ENCODE results near the gene DUSP2.
"Not testable (repeated sequence)": the region's sequence is repeated elsewhere in the genome, so short reads cannot be mapped to it uniquely, and the experiment has no call there.

The DUSP2 gene

GRCh38 chr2:96160366-96160765 lies 15.1 kb upstream of the DUSP2 start:
- not testable (repeated sequence) for DNase-seq

GRCh38 chr2:96159084-96159830 lies 14.0 kb upstream of the DUSP2 start:
- peak; percentile 56 for DNase-seq

DNA sequence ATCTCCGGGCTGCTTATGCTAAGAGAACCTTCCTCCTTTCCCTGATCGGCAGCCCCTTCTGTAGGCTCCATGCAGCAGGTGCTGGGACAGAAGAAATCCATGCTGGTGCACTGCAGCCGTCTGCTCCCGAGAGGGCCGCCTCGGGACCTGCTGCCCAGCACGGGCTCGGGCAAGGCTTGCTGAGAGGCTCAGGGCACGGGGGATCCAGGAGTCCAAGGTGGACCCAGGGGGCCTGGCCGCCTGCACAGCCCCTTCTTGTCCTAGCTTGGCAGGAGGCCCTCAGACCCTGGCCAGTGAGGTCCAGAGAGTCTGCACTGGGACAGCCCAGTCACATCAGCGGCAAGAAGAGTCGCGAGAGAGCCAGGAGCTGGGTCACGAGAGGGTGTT lies 13.3 kb upstream of the DUSP2 start:
- DNase-seq = no peak

DNA sequence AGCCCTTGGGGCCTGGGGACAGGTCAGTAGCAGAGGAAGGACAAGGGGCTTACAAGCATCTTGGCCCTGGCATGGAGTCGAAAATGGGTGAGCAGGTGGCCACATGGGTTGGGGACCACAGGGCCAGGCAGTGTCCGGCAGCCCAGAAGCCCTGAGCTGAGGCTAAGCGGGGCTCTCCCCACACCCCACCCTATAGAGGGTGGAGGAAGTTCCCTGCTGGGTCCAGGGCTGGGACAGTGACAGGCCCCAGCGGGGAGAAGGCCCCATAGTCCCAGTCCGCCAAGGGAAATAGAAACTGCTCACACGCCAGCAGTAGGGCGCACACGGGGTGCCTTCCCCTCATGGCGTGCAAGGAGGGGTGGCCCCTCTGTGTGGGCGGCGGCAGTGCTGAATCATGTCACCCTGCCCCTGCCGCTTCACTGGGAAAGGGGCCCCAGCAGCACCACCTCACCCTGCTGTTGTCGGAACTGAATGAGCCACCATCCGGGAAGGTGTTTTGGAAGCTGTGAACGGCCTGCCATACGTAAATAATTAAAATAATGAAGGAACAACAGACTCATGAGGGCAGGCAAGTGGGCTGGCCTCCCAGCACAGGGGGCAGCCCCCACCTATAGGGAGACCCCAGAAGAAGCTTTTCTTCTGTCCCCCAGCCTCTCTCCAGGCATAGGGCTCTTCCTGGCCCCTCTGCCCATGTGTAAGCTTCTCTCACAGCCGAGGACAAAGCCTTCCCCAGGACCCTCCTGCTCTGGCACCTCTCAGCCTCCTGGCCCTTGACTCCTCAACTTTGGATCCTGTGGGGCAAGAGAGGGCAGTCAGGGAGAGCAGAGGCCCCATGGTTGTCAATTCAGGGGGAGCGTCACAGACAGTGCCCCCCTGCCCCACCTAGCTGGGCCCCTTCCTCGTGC lies 12.7 kb upstream of the DUSP2 start:
- peak; percentile 93 for DNase-seq

- DNase-seq = no peak
Observed at GRCh38 chr2:96156926-96157648, 11.8 kb upstream of the DUSP2 start.

DNA sequence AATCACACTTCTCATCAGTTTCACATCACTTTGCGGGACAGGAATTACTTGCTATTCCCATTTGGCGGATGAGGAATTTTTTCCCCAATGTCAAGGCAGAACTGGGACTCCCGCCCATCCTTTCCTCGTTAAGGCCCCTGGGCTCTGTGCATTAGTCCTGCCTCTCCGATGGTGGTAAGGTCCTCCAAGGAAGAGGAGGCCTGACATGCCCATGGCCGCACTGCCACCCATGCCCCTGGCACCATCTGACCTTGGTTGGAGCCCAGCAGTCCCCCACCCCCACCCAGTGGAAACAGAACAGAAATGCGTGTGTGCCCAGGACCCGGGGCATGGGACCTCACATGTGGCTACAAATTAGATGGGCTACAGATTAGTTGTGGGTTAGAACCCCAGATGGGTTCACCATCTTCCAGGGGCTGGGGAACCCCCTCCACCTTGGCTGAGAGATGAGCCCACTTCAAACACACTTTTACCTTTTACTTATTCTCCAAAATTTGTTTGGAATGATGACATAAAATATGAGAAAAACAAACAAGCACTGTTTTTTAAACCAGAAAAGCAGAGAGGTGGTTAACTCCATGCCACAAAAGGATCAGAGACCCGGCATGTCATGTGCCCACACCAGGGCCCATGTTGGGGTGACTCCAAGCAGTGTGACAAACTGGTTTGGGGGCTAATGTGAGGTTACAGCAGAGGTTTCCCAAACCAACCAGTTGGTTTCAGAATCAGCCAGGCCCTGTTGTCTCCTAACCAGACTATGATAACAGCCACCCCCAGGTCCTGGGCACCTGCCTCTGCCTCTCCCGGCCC lies 11.0 kb upstream of the DUSP2 start:
- no peak for DNase-seq

DNA sequence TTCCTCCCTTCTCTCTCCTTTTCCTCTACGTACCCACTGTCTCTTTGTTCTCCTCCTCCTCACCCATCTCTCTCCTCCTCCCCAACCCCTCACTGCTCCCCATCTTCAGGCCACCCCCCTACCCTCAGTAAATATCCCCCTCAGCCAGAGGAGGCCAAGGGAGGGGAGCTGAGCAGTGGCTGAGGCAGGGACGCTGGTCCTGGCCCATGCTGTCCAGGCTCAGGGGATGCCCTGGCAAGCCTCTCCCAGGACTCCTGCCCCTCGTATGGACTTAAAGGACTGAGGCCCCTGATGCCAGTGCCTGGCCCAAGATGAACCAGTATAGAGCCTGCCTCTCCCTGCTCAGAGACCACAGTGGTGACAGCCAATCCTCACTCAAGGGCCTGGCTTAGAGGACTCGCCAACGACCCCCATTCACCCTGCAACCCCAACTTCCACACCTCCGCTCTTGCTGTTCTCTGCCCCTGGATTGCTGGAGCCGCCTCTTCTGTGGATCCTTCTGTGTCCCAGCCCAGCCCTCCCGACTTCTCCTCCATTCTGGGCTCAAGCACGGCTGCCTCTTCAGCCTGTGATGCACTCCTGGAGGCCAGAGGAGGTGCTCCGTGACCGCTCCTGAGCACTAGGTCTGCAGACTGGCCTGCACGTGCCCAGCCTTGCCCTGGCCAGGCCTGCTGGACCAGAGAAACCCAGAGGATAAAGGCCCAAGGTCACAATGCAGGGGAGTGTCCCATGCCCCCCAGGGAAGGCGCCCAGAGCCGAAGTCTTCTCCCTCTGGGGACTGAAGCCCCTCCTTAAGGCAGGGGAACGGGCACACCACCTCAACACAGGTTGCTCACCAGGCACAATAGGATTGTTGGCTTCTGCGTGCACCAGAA lies 9.5 kb upstream of the DUSP2 start:
- DNase-seq = no peak

DNA sequence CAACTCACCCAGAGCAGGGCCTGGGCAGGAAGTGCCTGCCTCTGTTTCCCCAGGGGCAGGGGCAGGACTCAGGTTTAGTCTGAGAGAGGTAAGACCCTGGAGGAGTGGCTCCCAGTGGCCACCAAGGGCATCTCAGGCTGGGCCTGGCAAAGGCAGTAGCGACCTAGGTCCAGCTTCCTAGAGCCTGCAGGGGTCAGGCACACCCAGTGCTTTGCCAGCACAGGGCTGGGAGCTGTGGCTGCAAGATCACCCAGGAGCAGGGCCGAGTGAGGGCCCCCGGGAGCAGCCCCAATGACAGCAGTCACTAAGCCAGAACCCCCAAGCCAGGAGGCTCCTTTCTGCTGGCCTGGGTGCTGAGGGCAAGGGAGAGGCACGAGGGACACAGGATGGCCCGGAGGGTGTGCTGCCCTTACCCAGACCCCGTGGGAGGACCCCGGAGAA lies 8.8 kb upstream of the DUSP2 start:
- DNase-seq = no peak

DNA sequence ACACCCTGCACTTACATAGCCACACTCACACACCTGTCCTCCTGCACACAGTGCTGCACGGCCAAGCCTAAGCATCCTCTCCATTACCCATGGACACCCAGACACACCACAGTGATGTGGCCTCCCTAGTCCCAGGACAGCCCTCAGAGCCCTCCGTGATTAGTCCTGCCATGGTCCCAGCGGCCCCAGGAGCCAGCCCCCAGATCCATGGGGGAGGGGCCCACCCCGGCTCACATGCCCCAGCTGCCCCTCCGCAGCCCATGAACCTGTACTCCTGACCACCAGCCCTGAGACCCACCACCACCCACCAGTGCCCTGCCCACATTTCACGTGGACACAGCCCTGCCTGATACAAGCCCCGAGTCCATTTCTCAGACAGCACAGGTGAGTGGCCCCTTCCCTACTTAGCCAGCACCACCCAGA lies 8.1 kb upstream of the DUSP2 start:
- no peak for DNase-seq

DNA sequence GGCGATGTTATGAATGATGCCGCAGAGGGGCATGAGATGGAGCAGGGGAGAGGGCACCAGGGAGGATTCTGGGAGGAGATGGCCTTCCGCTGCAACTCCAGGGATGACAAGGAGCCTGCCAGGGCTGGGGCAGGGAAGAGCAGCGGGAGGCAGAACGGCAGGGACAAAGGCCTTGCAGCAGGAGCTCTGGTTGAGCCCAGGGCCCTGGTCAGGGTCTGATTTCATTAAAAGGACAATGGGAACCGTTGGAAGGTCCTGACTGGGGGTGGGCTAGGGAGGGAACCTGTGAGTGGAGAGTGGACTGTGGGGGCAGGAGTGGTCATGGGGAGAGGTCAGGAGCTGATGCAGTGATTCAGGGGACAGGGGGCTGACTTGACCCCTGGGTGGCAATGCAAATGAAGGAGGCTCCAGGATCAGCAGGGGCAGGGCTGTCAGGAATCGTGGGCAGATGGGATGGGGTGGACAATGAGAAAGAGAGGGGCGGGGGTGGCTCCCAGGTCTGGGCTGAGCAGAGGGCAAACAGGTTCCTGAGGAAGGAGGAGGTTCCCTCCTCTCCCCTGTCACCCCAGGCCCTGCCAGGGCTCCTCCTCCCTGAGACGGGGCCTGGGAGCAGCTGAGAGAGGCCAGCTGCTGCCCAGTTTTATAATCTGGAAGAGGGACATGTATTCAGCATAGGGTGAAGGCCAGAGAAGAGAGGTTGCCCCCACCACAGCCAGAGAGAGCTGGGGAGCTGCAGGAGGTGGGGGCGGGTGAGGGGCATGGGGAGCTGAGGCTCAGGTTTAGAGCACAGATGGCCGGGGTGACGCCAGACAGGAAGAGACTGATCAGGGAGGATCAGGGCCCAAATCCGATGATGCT lies 7.3 kb upstream of the DUSP2 start:
- no peak for DNase-seq

DNA sequence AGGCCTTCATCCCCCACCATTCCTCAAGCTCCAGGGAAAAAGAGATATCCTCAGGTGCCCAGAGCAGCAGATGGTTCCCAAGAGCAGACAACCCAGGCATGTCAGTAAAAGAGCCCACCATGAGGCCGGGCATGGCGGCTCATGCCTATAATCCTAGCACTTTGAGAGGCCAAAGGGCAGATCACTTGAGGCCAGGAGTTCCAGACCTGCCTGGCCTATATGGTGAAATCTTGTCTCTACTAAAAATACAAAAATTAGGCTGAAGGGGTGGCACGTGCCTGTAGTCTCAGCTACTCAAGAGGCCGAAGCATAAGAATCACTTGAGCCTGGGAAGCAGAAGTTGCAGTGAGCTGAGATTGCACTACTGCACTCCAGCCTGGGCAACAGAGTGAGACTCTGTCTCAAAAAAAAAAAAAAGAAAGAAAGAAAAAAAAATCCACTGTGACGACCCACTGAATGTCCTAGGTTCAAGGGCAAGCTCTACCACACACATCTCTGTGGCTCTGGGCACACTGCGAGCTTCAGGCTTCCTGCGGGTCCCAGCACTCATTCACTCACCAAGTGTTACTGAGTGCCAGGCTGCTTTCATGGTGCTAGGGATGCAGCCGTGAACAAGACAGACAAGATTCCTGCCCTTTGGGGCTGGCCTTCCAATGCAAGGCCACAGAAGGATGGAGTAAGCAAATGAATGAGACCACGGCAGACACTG lies 6.5 kb upstream of the DUSP2 start:
- no peak for DNase-seq

DNA sequence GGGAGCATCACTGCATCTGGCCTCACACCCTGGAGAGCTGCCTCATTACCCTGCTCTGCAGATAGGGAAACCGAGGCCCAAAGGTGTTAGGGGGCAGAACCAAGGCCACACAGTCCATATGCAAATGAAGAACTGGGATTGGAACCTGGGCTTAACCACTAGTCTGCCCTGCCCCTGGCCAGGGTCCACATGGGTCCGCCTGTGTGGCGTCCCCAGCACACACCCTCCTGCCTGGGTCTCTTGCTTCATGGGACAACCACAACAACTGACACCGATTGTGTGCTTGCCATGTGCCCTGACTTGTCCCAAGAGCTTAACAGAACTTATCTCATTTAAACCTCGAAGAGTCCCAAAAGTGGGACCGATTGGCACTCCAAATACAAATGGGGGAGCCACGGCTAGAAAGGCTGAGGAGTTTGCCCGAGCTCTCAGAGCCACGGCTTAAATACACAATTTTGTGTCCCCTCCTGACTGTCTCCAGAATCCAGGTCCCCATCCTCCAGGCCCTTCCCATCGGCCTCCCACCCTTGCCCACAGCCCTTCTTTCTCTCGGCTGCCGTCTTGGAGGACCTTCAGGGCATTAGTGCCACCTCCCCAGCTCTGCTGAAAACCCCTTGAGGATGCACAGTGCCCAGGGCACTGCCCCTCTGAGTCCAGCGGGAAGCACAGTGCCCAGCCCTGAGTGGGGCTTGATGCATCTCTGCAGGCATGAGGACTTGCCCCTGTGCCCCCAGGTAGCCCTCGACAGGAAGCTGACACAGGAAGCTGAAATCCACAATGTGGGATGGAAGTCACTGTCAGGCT lies 5.8 kb upstream of the DUSP2 start:
- DNase-seq = no peak

DNA sequence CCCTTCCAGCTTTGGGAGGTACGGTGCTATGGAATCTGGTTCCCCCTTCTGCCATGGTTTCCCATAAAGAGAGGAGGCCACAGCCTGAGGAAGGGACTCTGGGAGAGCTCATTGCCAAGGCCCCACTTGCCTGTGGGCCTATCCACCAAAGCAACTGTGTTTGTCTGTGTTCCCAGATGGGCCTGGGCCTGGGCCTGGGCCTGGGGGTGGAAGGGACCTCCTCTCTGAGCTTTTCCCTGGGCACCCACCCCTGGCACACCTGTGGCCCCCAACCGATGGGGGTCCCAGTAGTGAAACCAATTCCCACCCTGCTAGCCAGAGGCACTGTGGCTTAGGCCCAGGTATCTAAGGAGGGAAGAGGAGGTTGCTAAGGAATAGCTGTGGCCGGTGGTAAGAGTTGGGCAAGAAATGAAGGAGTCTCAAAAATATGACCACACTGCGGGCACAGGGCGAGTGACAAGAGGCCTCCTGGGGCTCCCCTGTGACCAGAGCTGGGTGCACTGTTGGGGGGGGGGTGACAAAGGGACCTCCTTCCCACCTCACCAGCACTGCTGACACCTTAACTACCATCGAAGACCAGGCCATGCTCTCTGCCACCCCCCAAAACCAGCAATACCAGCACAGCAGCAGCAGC lies 4.9 kb upstream of the DUSP2 start:
- no peak for DNase-seq

GRCh38 chr2:96148410-96149217 lies 3.4 kb upstream of the DUSP2 start:
- peak; percentile 99 for DNase-seq

- no peak for DNase-seq
Observed at GRCh38 chr2:96147593-96148201, 2.5 kb upstream of the DUSP2 start.

- DNase-seq = no peak
Observed at GRCh38 chr2:96146881-96147592, 1.8 kb upstream of the DUSP2 start.

All from activated CD8-positive, alpha-beta memory T cell treated with anti-CD3 and anti-CD28 coated beads, Interleukin-2, amount 50 U/mL, for 4 hours (primary cell).